D721Med (cell line): ENCODE data around the gene ZNF410.
"Not testable (repeated sequence)": the region's sequence is repeated elsewhere in the genome, so short reads cannot be mapped to it uniquely, and the experiment has no call there.

ENCODE experiments used
- DNase-seq: peaks from one replicate; pipeline ENCODE4 v3.0.0; 2011; ENCODE audit warnings: low spot score; ENCODE audit not compliant: insufficient read length
- FAIRE-seq: peaks from 2 replicates; lab custom pipeline; 2011; peaks lifted over from hg19 to GRCh38; lab: Jason Lieb, UNC
- TF ChIP-seq, protein P1 (sequence below): IDR thresholded peaks from 2 replicates; pipeline ENCODE4 v1.5.1; 2012; ENCODE audit warnings: mild to moderate bottlenecking, control low read depth; ENCODE audit not compliant: insufficient read depth; ENCODE audit errors: missing control alignments

Gene ZNF410

GRCh38 chr14:73903028-73903427, 16.4 kb downstream of the ZNF410 start:
- TF ChIP-seq, protein P1, sequence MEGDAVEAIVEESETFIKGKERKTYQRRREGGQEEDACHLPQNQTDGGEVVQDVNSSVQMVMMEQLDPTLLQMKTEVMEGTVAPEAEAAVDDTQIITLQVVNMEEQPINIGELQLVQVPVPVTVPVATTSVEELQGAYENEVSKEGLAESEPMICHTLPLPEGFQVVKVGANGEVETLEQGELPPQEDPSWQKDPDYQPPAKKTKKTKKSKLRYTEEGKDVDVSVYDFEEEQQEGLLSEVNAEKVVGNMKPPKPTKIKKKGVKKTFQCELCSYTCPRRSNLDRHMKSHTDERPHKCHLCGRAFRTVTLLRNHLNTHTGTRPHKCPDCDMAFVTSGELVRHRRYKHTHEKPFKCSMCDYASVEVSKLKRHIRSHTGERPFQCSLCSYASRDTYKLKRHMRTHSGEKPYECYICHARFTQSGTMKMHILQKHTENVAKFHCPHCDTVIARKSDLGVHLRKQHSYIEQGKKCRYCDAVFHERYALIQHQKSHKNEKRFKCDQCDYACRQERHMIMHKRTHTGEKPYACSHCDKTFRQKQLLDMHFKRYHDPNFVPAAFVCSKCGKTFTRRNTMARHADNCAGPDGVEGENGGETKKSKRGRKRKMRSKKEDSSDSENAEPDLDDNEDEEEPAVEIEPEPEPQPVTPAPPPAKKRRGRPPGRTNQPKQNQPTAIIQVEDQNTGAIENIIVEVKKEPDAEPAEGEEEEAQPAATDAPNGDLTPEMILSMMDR = no peak
- DNase-seq (no peak), FAIRE-seq (no peak)

DNA sequence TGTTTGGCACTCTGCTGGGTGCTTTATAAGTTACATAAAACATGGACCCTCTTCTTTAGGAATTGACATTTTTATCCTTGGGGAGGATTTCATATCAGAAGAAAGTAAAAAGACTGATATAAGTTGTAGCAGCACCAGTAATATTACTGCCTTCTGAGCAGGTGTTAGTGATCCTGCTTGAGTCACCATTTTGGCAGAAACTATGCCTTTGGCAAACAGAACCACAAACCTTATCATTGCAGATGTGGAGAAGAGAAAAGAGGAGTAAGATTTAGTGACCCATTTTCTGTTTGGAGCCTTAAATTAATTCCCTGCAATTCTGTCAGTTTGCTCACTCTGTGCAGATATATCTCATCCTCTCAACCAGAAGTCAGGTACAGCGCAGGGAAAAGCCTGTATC, 23.0 kb downstream of the ZNF410 start:
- TF ChIP-seq, protein P1 = no peak
- FAIRE-seq = no peak
- DNase-seq = no peak

DNA sequence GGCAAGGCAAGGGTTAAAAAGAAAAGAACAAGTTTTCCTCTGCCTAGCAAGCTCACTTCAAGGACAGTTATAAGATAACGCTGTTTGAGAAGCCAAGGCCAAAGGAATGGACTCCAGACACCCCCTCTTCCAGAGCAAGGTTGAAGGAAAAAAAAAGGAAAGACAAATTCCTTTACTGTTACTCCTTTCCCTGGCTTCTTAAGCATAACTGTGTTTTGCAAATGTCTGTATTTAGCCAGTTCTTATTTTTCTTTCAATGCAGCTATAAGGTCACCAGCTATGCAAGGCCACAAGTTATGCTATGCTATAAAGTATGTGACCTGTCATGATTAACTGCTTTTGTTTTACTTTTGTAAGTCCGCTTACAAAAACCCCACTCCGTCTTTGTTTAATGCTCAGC, 26.6 kb downstream of the ZNF410 start:
- TF ChIP-seq, protein P1 = no peak
- DNase-seq = no peak
- FAIRE-seq = no peak

- no peak for DNase-seq
- FAIRE-seq = no peak
- TF ChIP-seq, protein P1 = no peak
Observed at GRCh38 chr14:73916324-73916723, 29.7 kb downstream of the ZNF410 start.

DNA sequence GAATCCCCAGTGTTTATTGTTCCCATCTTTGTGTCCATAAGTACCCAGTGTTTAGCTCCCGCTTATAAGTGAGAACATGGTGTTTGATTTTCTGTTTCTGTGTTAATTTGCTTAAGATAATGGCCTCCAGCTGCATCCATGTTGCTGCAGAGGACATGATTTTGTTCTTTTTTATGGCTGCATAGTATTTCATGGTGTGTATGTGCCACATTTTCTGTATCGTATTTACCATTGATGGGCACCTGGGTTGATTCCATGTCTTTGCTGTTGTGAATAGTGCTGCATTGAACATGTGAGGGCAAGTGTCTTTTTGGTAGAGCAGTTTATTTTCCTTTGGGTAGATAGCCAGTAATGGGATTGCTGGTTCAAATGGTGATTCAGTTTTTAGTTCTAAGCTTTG, 32.8 kb downstream of the ZNF410 start:
- DNase-seq, FAIRE-seq: not testable (repeated sequence)

DNA sequence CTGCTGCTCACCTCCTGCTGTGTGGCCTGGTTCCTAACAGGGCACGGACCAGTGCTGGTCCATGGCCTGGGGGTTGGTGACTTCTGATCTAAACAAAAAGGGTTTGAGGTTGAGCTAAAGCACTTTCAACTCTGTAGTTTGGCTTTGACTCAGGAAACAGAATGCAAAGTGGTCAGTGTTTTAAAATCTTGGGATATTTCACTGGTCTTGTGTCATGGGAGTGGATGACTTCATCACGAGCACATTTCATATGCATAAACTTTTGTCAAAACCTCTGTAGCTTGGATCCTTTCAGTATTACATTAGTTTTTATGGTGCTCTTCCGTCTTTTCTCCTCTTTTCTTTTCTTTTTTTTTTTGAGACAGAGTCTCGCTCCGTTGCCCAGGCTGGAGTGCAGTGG, 37.7 kb downstream of the ZNF410 start:
- FAIRE-seq (no peak), DNase-seq (no peak)
- TF ChIP-seq, protein P1 = no peak

GRCh38 chr14:73935666-73936065, 49.0 kb downstream of the ZNF410 start:
- DNase-seq (no peak), FAIRE-seq (no peak)
- TF ChIP-seq, protein P1 = no peak

- FAIRE-seq = no peak
Observed at GRCh38 chr14:73936548-73936947, 49.9 kb downstream of the ZNF410 start.

More at GRCh38 chr14:73936548-73936947, 49.9 kb downstream of the ZNF410 start:
- DNase-seq = no peak
- TF ChIP-seq, protein P1 = no peak
